ENCODE results near the gene DTNBP1.

DTNBP1 gene

DNA sequence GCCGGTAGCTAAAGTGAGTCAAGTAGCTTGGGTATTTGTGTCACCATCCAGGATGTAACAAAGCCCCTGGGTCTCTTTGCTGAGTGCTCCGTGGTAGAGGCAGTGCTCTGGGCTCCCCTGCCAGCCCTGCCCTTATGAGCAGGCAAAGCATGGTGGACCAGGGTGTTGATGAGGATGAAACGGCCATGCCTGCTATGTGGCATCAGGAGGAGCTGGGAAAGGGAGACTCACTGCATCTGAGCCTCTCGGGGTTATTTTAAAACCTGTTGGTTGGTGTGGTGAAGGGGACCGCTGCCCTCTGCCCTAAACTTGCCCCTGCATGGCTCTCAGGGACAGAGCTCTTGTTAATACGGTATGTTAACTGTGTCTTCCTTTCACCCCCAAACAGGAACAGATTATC lies 143.1 kb downstream of the DTNBP1 start:
- no peaks in the 10 kb centered on the region for H4K20me1 ChIP-seq (ENCODE audit: control insufficient read depth, insufficient read depth, low read depth, low read length)
- no peak overlapping the region for H3K27ac ChIP-seq (ENCODE audit: low read depth, low read length)
- H3K36me3 ChIP-seq (ENCODE audit: control insufficient read depth, low read length) = peaks cover 38% of the 10 kb centered on the region

GRCh38 chr6:15518878-15519277 lies 143.9 kb downstream of the DTNBP1 start:
- Histone ChIP-seq H3K9me2 (replicated peaks; ENCODE audit: control insufficient read depth, low read length) (no peaks in the 10 kb centered on the region), H3K4me3 (ENCODE audit: low read length) (no peak overlapping the region), H3K27ac (ENCODE audit: low read depth, low read length) (no peak overlapping the region), H3K36me3 (ENCODE audit: control insufficient read depth, low read length) (peaks cover 30% of the 10 kb centered on the region), H3K79me2 (ENCODE audit: control insufficient read depth, low read length) (no peaks in the 10 kb centered on the region), H4K20me1 (ENCODE audit: control insufficient read depth, insufficient read depth, low read depth, low read length) (no peaks in the 10 kb centered on the region), H3K4me2 (ENCODE audit: low read length) (no peak overlapping the region), H3F3A (ENCODE audit: control insufficient read depth, insufficient read depth) (no peaks in the 10 kb centered on the region), H3K4me1 (ENCODE audit: control insufficient read depth, low read length) (0 out of 2 replicates have a peak, but pooled peaks cover 3% of the 10 kb centered on the region), H3K27me3 (ENCODE audit: control insufficient read depth, low read length) (no peaks in the 10 kb centered on the region), H3K9me3 (ENCODE audit: control insufficient read depth, insufficient read depth, low read length) (no peaks in the 10 kb centered on the region)
- TF ChIP-seq EZH2phosphoT487 (IDR thresholded peaks at IDR 0.05; ENCODE audit: borderline replicate concordance, low read length) = no peak
- TF ChIP-seq CTCF (IDR thresholded peaks at IDR 0.05; ENCODE audit: low read depth, low read length, poor library complexity, severe bottlenecking) = no peak

More for the DNA sequence above, 143.1 kb downstream of the DTNBP1 start:
- Histone ChIP-seq H3K9me2 (replicated peaks; ENCODE audit: control insufficient read depth, low read length) (no peaks in the 10 kb centered on the region), H3K27me3 (ENCODE audit: control insufficient read depth, low read length) (no peaks in the 10 kb centered on the region), H3K9me3 (ENCODE audit: control insufficient read depth, insufficient read depth, low read length) (no peaks in the 10 kb centered on the region), H3K4me1 (ENCODE audit: control insufficient read depth, low read length) (0 out of 2 replicates have a peak, but pooled peaks cover 3% of the 10 kb centered on the region), H3K4me3 (ENCODE audit: low read length) (no peak overlapping the region), H3F3A (ENCODE audit: control insufficient read depth, insufficient read depth) (no peaks in the 10 kb centered on the region), H3K79me2 (ENCODE audit: control insufficient read depth, low read length) (no peaks in the 10 kb centered on the region), H3K4me2 (ENCODE audit: low read length) (no peak overlapping the region)
- TF ChIP-seq EZH2phosphoT487 (IDR thresholded peaks at IDR 0.05; ENCODE audit: borderline replicate concordance, low read length) (no peak), CTCF (IDR thresholded peaks at IDR 0.05; ENCODE audit: low read depth, low read length, poor library complexity, severe bottlenecking) (no peak)

DNA sequence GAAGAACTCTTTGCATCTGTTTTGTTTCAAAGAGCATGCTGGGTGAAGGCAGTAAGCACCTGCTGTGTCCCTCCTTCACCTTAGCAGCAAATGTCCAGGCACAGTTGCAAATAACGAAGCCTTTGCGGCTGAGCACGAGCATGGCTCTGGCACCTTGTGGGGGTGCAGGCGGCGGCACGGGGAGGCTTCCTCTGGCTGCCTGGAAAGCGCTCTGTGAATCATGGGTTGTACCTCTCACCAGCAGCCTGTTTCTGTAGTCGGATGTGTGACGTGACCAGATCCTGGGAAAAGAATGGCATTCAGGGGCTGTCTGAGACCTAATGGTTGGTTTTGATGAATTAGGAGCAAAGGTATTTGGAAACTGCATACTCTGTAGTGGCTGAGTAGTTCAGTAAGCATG lies 144.8 kb downstream of the DTNBP1 start:
- Histone ChIP-seq H3K27me3 (ENCODE audit: control insufficient read depth, low read length) (no peaks in the 10 kb centered on the region), H3K36me3 (ENCODE audit: control insufficient read depth, low read length) (peaks cover 22% of the 10 kb centered on the region), H3K79me2 (ENCODE audit: control insufficient read depth, low read length) (no peaks in the 10 kb centered on the region), H4K20me1 (ENCODE audit: control insufficient read depth, insufficient read depth, low read depth, low read length) (no peaks in the 10 kb centered on the region), H3K4me2 (ENCODE audit: low read length) (no peak overlapping the region), H3F3A (ENCODE audit: control insufficient read depth, insufficient read depth) (no peaks in the 10 kb centered on the region), H3K4me1 (ENCODE audit: control insufficient read depth, low read length) (0 out of 2 replicates have a peak, but pooled peaks cover 3% of the 10 kb centered on the region), H3K9me3 (ENCODE audit: control insufficient read depth, insufficient read depth, low read length) (no peaks in the 10 kb centered on the region), H3K9me2 (replicated peaks; ENCODE audit: control insufficient read depth, low read length) (no peaks in the 10 kb centered on the region), H3K4me3 (ENCODE audit: low read length) (no peak overlapping the region), H3K27ac (ENCODE audit: low read depth, low read length) (no peak overlapping the region)
- TF ChIP-seq CTCF (IDR thresholded peaks at IDR 0.05; ENCODE audit: low read depth, low read length, poor library complexity, severe bottlenecking) = no peak
- no peak for TF ChIP-seq EZH2phosphoT487 (IDR thresholded peaks at IDR 0.05; ENCODE audit: borderline replicate concordance, low read length)
